NOMO-1 (cell line): ENCODE results near the gene TNFRSF6B.

Experiments
- DNase-seq, 2 experiments: peaks; one replicate each; lab custom pipeline; 2025; ENCODE audit not compliant: unreplicated experiment in 2 of 2; lab: John Stamatoyannopoulos, UW

TNFRSF6B gene

GRCh38 chr20:63734946-63735858 is 38.8 kb downstream of the TNFRSF6B start:
- DNase-seq = no peak

- no peak for DNase-seq
Measured at GRCh38 chr20:63735859-63736718, 39.6 kb downstream of the TNFRSF6B start, which contains the start of gene LIME1. Gene LIME1 (plus strand): TSS chr20:63736664. CDS start chr20:63737550, 886 bp downstream.

- no peak for DNase-seq
Measured at GRCh38 chr20:63736893-63737694, 40.6 kb downstream of the TNFRSF6B start.

DNA sequence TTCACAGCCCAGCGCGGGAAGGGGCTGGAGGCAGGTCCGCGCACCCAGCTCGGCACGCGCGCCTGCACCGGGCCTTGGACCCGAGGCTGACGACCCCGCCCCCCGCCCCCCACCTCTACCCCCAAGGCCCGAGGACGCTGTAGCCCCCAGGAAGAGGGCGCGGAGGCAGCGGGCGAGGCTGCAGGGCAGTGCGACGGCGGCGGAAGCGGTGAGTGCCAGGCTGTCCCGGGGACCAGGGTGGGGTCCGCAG is 41.2 kb downstream of the TNFRSF6B start:
- no peak for DNase-seq

DNA sequence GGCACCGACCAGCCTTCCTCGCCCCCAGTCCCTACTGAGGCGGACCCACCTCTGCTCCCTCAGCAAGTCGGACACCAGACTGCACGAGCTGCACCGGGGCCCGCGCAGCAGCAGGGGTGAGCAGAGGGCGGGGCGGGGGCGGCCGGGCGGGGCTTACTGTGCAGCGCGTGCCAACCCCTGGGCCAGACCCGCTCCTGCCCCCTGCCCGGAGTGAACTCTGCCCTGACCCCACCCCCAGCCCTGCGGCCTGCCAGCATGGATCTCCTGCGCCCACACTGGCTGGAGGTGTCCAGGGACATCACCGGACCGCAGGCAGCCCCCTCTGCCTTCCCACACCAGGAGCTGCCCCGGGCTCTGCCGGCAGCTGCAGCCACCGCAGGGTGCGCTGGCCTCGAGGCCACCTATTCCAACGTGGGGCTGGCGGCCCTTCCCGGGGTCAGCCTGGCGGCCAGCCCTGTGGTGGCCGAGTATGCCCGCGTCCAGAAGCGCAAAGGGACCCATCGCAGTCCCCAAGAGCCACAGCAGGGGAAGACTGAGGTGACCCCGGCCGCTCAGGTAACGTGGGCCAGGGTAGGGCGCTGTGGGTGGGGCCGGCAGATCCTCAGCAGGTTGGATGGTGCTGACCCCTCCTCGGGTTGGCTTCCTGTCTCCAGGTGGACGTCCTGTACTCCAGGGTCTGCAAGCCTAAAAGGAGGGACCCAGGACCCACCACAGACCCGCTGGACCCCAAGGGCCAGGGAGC is 41.7 kb downstream of the TNFRSF6B start:
- no peak for DNase-seq

DNA sequence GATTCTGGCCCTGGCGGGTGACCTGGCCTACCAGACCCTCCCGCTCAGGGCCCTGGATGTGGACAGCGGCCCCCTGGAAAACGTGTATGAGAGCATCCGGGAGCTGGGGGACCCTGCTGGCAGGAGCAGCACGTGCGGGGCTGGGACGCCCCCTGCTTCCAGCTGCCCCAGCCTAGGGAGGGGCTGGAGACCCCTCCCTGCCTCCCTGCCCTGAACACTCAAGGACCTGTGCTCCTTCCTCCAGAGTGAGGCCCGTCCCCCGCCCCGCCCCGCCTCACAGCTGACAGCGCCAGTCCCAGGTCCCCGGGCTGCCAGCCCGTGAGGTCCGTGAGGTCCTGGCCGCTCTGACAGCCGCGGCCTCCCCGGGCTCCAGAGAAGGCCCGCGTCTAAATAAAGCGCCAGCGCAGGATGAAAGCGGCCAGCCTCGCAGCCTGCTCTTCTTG is 42.3 kb downstream of the TNFRSF6B start:
- no peak for DNase-seq

- peak; percentile 68 to 85 for DNase-seq
Measured at GRCh38 chr20:63739130-63740069, 42.9 kb downstream of the TNFRSF6B start, which contains the start of gene SLC2A4RG. Gene SLC2A4RG (plus strand): TSS chr20:63739776. CDS start chr20:63739913, 137 bp downstream.

- DNase-seq = peak; percentile 13 to 23
Measured at GRCh38 chr20:63740070-63740626, 43.7 kb downstream of the TNFRSF6B start.

GRCh38 chr20:63740627-63741353 is 44.3 kb downstream of the TNFRSF6B start:
- peak; percentile 81 to 93 for DNase-seq

DNA sequence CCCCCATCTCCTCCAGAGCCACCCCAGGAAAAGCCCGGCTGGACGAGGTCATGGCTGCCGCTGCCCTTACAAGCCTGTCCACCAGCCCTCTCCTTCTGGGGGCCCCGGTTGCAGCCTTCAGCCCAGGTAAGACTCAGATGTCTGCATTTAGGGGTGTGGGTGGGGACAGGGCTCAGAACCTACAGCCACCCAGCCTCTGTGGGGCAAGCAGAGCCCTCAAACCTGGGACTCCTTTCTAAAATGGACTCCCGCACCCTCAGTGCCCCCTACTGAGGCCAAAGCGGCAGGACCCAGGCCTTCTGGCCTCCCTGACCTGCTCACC is 44.9 kb downstream of the TNFRSF6B start:
- DNase-seq = no peak

GRCh38 chr20:63741676-63742380 is 45.4 kb downstream of the TNFRSF6B start:
- no peak for DNase-seq

DNA sequence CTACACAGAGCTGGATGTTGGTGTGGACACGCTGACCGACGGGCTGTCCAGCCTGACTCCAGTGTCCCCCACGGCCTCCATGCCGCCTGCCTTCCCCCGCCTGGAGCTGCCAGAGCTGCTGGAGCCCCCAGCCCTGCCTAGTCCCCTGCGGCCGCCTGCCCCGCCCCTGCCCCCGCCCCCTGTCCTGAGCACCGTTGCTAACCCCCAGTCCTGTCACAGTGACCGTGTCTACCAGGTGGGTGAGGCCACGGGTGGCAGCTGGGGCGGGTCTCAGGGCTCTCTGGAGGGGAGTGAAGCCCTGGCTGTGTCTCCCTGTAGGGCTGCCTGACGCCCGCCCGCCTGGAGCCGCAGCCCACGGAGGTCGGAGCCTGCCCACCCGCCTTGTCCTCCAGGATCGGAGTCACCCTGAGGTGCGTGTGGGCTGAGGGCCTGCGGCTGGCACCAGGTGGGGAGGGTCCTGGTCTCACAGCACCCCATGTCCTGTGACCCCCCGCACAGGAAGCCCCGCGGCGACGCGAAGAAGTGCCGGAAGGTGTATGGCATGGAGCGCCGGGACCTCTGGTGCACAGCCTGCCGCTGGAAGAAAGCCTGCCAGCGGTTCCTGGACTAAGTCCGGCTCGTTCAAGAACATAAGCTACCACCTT is 46.1 kb downstream of the TNFRSF6B start:
- no peak for DNase-seq

DNA sequence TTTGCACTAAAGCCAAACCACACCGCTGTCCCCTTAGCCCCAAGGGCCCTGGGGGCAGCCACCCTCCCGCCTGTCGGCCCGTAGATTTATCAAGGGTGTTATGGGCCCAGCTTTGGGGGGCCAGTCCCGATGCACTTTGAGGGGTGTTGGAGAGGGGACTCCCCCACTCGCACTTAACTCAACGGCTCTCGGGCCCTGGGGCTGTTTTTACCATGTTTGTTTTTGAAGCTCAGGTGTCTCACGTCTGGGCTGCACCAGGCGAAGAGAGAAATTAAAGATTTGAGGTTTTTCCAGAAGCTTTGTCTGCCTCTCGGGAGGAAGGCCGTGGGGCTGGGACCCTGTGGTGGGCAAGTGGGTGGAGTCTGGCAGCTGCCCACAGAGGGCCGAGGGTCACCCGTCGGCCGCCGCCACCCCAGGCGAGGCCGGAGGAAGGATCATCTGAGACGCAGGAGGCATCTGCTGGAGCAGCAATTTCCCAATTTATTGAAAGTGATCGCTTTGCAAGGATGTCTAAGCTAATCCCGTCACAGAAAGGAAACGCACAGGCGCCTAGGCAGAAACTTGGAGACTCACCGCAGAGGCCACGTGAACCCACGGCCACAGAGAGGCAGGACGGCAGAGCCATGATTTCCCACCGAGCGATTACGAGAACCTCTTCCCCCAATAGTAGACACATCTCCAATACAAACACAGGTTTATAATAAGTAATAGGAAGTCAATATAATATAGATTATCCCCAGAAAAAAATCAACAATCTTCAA is 46.9 kb downstream of the TNFRSF6B start:
- DNase-seq = no peak

GRCh38 chr20:63744158-63744557 is 47.7 kb downstream of the TNFRSF6B start:
- no peak for DNase-seq

GRCh38 chr20:63744574-63745423 is 48.3 kb downstream of the TNFRSF6B start:
- no peak for DNase-seq
